ENCODE results near the gene TMEM198. TPM values are rescaled to one million over a fixed set of nuclear protein-coding genes. Genes with fewer than 3 reads are reported as not detected.

The TMEM198 gene
- total and polyA plus RNA-seq, 9 of the 15 experiments (the other 6 are each of a cell fraction or from before 2014, with no cell fraction given) = 0.03 to 3.8 (median 1.0) TPM

DNA sequence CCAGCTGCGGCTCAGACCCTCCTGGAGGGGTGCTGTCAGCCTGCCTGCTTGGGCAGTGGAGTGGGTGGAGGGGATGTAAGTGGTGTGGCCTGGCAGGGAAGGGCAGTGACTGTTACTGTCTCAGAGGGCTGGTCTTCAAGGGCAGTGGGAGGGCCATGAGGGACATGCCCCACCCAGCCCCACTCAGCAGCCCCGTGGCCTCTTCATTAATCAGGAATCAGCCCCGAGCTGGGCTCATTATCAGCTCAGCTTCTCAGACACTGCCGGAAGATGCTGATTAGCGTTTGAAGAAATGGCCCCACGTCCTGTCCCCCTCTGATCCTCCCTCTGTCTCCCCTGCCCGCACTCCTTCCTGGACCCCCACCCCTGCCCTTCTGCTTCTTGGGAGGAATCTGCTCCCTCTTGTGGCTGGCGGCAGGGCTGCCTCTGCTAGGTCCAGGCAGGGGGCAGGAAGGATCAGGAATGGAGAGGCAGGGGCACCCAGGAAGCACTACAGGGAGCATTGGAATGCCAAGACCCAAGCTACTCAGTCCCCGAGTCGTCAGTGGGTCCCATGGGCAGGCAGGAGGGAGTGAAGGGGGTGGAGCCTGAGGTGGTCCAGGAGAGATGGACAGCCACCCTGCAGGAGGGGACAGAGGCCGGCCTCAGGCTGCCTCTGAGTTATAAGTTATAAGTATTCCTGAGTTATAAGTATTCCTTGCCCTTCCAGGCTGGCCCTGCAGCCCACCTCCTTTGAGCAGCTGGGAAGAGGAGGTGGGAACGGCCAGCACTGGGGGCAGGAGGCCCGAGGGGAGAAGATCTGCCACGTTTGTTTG, 22.6 kb upstream of the TMEM198 start (continued):
- TF ChIP-seq, protein P1, sequence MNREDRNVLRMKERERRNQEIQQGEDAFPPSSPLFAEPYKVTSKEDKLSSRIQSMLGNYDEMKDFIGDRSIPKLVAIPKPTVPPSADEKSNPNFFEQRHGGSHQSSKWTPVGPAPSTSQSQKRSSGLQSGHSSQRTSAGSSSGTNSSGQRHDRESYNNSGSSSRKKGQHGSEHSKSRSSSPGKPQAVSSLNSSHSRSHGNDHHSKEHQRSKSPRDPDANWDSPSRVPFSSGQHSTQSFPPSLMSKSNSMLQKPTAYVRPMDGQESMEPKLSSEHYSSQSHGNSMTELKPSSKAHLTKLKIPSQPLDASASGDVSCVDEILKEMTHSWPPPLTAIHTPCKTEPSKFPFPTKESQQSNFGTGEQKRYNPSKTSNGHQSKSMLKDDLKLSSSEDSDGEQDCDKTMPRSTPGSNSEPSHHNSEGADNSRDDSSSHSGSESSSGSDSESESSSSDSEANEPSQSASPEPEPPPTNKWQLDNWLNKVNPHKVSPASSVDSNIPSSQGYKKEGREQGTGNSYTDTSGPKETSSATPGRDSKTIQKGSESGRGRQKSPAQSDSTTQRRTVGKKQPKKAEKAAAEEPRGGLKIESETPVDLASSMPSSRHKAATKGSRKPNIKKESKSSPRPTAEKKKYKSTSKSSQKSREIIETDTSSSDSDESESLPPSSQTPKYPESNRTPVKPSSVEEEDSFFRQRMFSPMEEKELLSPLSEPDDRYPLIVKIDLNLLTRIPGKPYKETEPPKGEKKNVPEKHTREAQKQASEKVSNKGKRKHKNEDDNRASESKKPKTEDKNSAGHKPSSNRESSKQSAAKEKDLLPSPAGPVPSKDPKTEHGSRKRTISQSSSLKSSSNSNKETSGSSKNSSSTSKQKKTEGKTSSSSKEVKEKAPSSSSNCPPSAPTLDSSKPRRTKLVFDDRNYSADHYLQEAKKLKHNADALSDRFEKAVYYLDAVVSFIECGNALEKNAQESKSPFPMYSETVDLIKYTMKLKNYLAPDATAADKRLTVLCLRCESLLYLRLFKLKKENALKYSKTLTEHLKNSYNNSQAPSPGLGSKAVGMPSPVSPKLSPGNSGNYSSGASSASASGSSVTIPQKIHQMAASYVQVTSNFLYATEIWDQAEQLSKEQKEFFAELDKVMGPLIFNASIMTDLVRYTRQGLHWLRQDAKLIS (CRISPR knock-in tag; IDR thresholded peaks at IDR 0.05) = no peak
- TF ChIP-seq, protein P2, sequence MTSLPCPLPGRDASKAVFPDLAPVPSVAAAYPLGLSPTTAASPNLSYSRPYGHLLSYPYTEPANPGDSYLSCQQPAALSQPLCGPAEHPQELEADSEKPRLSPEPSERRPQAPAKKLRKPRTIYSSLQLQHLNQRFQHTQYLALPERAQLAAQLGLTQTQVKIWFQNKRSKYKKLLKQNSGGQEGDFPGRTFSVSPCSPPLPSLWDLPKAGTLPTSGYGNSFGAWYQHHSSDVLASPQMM (CRISPR knock-in tag; IDR thresholded peaks at IDR 0.05) = no peak
- TF ChIP-seq ATF1 (CRISPR knock-in tag; IDR thresholded peaks at IDR 0.05) (no peak), ATF1 (tag; IDR thresholded peaks at IDR 0.05) (peak; percentile 38; the same call in 1 of the 2 replicates), CREB1 (IDR thresholded peaks at IDR 0.05) (0 out of 2 replicates have a peak, but pooled peaks have one; percentile 18), CREB1 (CRISPR knock-in tag; IDR thresholded peaks at IDR 0.05) (0 out of 2 replicates have a peak, but pooled peaks have one; percentile 8), CEBPB (tag; IDR thresholded peaks at IDR 0.05) (no peak), CBX2 (IDR thresholded peaks at IDR 0.05; ENCODE audit: insufficient read depth, low read length, poor library complexity, severe bottlenecking) (no peak), PHB2 (IDR thresholded peaks at IDR 0.05; ENCODE audit: low read depth) (no peak), PPARD (CRISPR knock-in tag; IDR thresholded peaks at IDR 0.05) (no peak), EP400 (IDR thresholded peaks at IDR 0.05) (peak; percentile 62), PTBP1 (IDR thresholded peaks at IDR 0.05; ENCODE audit: low read depth, low read length) (no peak), FOXJ2 (tag; IDR thresholded peaks at IDR 0.05) (no peak)
- TF ChIP-seq, protein P3, sequence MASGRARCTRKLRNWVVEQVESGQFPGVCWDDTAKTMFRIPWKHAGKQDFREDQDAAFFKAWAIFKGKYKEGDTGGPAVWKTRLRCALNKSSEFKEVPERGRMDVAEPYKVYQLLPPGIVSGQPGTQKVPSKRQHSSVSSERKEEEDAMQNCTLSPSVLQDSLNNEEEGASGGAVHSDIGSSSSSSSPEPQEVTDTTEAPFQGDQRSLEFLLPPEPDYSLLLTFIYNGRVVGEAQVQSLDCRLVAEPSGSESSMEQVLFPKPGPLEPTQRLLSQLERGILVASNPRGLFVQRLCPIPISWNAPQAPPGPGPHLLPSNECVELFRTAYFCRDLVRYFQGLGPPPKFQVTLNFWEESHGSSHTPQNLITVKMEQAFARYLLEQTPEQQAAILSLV (tag; IDR thresholded peaks at IDR 0.05) = 0 out of 2 replicates have a peak, but pooled peaks have one; percentile 18
- TF ChIP-seq, protein P4, sequence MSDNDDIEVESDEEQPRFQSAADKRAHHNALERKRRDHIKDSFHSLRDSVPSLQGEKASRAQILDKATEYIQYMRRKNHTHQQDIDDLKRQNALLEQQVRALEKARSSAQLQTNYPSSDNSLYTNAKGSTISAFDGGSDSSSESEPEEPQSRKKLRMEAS (CRISPR knock-in tag; IDR thresholded peaks at IDR 0.05) = no peak; the same call in 1 of the 2 replicates

Data from K562 (cell line).